SK-N-SH (cell line): ENCODE results near the gene SMIM14.
"Not testable (repeated sequence)": the region's sequence is repeated elsewhere in the genome, so short reads cannot be mapped to it uniquely, and the experiment has no call there.

ENCODE experiments used
- CTCF ChIP-seq: fragments of 200-600 bp; sonication (generic); IDR thresholded peaks from 2 replicates; pipeline ENCODE4 v1.6.1; 2017; ENCODE audit warnings: antibody characterized with exemption, mild to moderate bottlenecking, moderate library complexity
- EZH2phosphoT487 ChIP-seq: fragments of 200-600 bp; sonication (generic); IDR thresholded peaks from 2 replicates; pipeline ENCODE4 v1.6.1; 2017; ENCODE audit warnings: low read depth, mixed run types, mild to moderate bottlenecking, antibody characterized with exemption, moderate library complexity, borderline replicate concordance
- FOSL2 ChIP-seq: IDR thresholded peaks from 2 replicates; pipeline ENCODE4 v1.4.0; 2012; ENCODE audit warnings: low read depth, mild to moderate bottlenecking, moderate library complexity, borderline replicate concordance
- MAX ChIP-seq: IDR thresholded peaks from 2 replicates; pipeline ENCODE4 v1.4.0; 2012; ENCODE audit warnings: low read depth
- POLR2AphosphoS5 ChIP-seq: IDR thresholded peaks from 2 replicates; pipeline ENCODE4 v1.6.1; 2012; ENCODE audit warnings: low read depth, low read length
- RAD21 ChIP-seq: IDR thresholded peaks from 2 replicates; pipeline ENCODE4 v1.6.1; 2012; ENCODE audit warnings: mild to moderate bottlenecking, low read length
- REST ChIP-seq: IDR thresholded peaks from 2 replicates; pipeline ENCODE4 v1.6.1; 2012; ENCODE audit warnings: mild to moderate bottlenecking, low read depth, low read length, moderate library complexity
- SMC3 ChIP-seq: IDR thresholded peaks from 2 replicates; pipeline ENCODE4 v1.6.1; 2012; ENCODE audit warnings: low read depth, low read length, improper control_type of control experiment
- YY1 ChIP-seq: IDR thresholded peaks from 2 replicates; pipeline ENCODE4 v1.4.0; 2012; ENCODE audit warnings: low read depth, mild to moderate bottlenecking
- TF ChIP-seq, protein P1 (sequence below): fragments of 150-350 bp; IDR thresholded peaks from 2 replicates; pipeline ENCODE4 v1.6.1; 2017; ENCODE audit warnings: antibody characterized with exemption, low read length, low read depth, borderline replicate concordance

- TF ChIP-seq CTCF, POLR2AphosphoS5, FOSL2, SMC3, EZH2phosphoT487, RAD21, REST, YY1, MAX: not testable (repeated sequence)
- TF ChIP-seq, protein P1, sequence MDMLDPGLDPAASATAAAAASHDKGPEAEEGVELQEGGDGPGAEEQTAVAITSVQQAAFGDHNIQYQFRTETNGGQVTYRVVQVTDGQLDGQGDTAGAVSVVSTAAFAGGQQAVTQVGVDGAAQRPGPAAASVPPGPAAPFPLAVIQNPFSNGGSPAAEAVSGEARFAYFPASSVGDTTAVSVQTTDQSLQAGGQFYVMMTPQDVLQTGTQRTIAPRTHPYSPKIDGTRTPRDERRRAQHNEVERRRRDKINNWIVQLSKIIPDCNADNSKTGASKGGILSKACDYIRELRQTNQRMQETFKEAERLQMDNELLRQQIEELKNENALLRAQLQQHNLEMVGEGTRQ, result not testable (repeated sequence)
These were observed 12.9 kb upstream of the SMIM14 start for GRCh38 chr4:39651586-39651985.
